GM23248 (cell line): Measurements from ENCODE around the gene G0S2. TPM values are rescaled to one million over a fixed set of nuclear protein-coding genes. Genes with fewer than 3 reads are reported as not detected.

ENCODE experiments used
- DNase-seq: peaks from one replicate; pipeline ENCODE4 v3.0.0-alpha.2; 2015
- H2AFZ ChIP-seq: fragments of 200-600 bp; sonication (generic); 2 replicates; pipeline ENCODE4 v1.6.1; 2016; ENCODE audit warnings: antibody characterized with exemption
- H3F3A ChIP-seq: fragments of 200-600 bp; sonication (generic); 2 replicates; pipeline ENCODE4 v1.6.1; 2016; ENCODE audit warnings: mild to moderate bottlenecking, antibody characterized with exemption, mixed run types; ENCODE audit not compliant: insufficient read depth
- H3K27ac ChIP-seq: fragments of 200-600 bp; sonication (generic); 2 replicates; pipeline ENCODE4 v1.5.1; 2016; ENCODE audit warnings: mild to moderate bottlenecking
- H3K27me3 ChIP-seq: fragments of 200-600 bp; sonication (generic); replicated peaks from 2 replicates; pipeline ENCODE4 v1.6.1; 2016; ENCODE audit warnings: mild to moderate bottlenecking; ENCODE audit not compliant: insufficient read depth
- H3K36me3 ChIP-seq: fragments of 200-600 bp; sonication (generic); 2 replicates; pipeline ENCODE4 v1.6.1; 2016; ENCODE audit warnings: low read depth, mild to moderate bottlenecking
- H3K4me1 ChIP-seq: fragments of 200-600 bp; sonication (generic); 2 replicates; pipeline ENCODE4 v1.6.1; 2016; ENCODE audit warnings: mild to moderate bottlenecking; ENCODE audit not compliant: insufficient read depth
- H3K4me2 ChIP-seq: fragments of 200-600 bp; sonication (generic); one replicate; pipeline ENCODE4 v1.6.1; 2016; ENCODE audit warnings: mild to moderate bottlenecking; ENCODE audit not compliant: unreplicated experiment
- H3K4me3 ChIP-seq: fragments of 200-600 bp; sonication (generic); 2 replicates; pipeline ENCODE4 v1.5.1; 2016; ENCODE audit warnings: mild to moderate bottlenecking
- H3K79me2 ChIP-seq: fragments of 200-600 bp; sonication (generic); 2 replicates; pipeline ENCODE4 v1.6.1; 2016; ENCODE audit warnings: mild to moderate bottlenecking; ENCODE audit not compliant: insufficient read depth
- H3K9ac ChIP-seq: fragments of 200-600 bp; sonication (generic); 2 replicates; pipeline ENCODE4 v1.6.1; 2016; ENCODE audit warnings: mild to moderate bottlenecking
- H3K9me2 ChIP-seq: fragments of 200-600 bp; sonication (generic); 2 replicates; pipeline ENCODE4 v1.6.1; 2016; ENCODE audit warnings: mixed run types, mild to moderate bottlenecking, moderate library complexity; ENCODE audit not compliant: insufficient read depth
- H3K9me3 ChIP-seq: fragments of 200-600 bp; sonication (generic); one replicate; pipeline ENCODE4 v1.6.1; 2017; ENCODE audit warnings: low read depth
- H4K20me1 ChIP-seq: fragments of 200-600 bp; sonication (generic); 2 replicates; pipeline ENCODE4 v1.6.0; 2016; ENCODE audit not compliant: insufficient read depth
- EZH2 ChIP-seq: fragments of 200-600 bp; sonication (generic); IDR thresholded peaks from 2 replicates; pipeline ENCODE4 v1.6.1; 2018; ENCODE audit warnings: antibody characterized with exemption, mild to moderate bottlenecking; ENCODE audit not compliant: insufficient read depth, poor library complexity, severe bottlenecking
- EZH2phosphoT487 ChIP-seq: fragments of 200-600 bp; sonication (generic); IDR thresholded peaks from 2 replicates; pipeline ENCODE4 v1.6.1; 2018; ENCODE audit warnings: antibody characterized with exemption, moderate library complexity, mild to moderate bottlenecking, low read depth; ENCODE audit not compliant: insufficient read depth
- WGBS, 2 experiments: methylation state at CpG; one replicate each; pipeline ENCODE4 v1.1.6; 2015 to 2017; ENCODE audit warnings: low lambda C conversion rate in 2 of 2, low coverage in 1 of 2; ENCODE audit errors: missing lambda C conversion rate in 2 of 2; 5-methylcytosine and 5-hydroxymethylcytosine counted together
- in situ Hi-C: fragments of 300-500 bp; cut with MboI; formaldehyde crosslinking; loops from 2 replicates; pipeline ENCODE4 v1.15.0; 2020
- polyA plus RNA-seq: library from polyadenylated mRNA; unstranded; fragments of >200 nt; fragmentation: Nextera tagmentation; extraction: Ambion mirVana; gene quantifications from 2 replicates; pipeline ENCODE4 v1.2.1, GENCODE V29; 2016
- total RNA-seq: library from RNA; depleted of rRNA; stranded (reverse); fragments of >200 nt; shearing (Covaris generic); gene quantifications from 2 replicates; pipeline ENCODE4 v1.2.3, GENCODE V29; 2014

The G0S2 gene
- total and polyA plus RNA-seq, 2 experiments from 2014 or later = 0.65 to 2.0 TPM

GRCh38 chr1:209652121-209652735 is 23.0 kb upstream of the G0S2 start, which contains the start of gene LAMB3:
TSS of gene LAMB3 (minus strand) at chr1:209652425. CDS start at chr1:209650944, 1,481 bp downstream.
- no peaks in the 10 kb centered on the region for H3K9me2 ChIP-seq
- H3K79me2 ChIP-seq = no peaks in the 10 kb centered on the region
- peak within 1 kb of the TSS; percentile 55; the same call in 1 of the 2 replicates for H3K27ac ChIP-seq
- in situ Hi-C loops = no loop called here
- no peak within 1 kb of the TSS for H3K4me3 ChIP-seq
- no peaks in the 10 kb centered on the region for H3K9me3 ChIP-seq
- no peaks in the 10 kb centered on the region for H4K20me1 ChIP-seq
- peak within 1 kb of the TSS; percentile 73 for H2AFZ ChIP-seq
- H3K4me2 ChIP-seq = no peak within 1 kb of the TSS
- TF ChIP-seq EZH2phosphoT487 = no peak
- TF ChIP-seq EZH2 = no peak
- no peak for DNase-seq
- no peaks in the 10 kb centered on the region for H3K36me3 ChIP-seq
- H3F3A ChIP-seq = peaks cover 20% of the 10 kb centered on the region
- H3K9ac ChIP-seq = no peak within 1 kb of the TSS
- WGBS, 2 experiments = 77 to 82% methylated on average over 14 of the region's 14 CpGs
- H3K4me1 ChIP-seq = peaks cover 30% of the 10 kb centered on the region
- H3K27me3 ChIP-seq = no peaks in the 10 kb centered on the region

DNA sequence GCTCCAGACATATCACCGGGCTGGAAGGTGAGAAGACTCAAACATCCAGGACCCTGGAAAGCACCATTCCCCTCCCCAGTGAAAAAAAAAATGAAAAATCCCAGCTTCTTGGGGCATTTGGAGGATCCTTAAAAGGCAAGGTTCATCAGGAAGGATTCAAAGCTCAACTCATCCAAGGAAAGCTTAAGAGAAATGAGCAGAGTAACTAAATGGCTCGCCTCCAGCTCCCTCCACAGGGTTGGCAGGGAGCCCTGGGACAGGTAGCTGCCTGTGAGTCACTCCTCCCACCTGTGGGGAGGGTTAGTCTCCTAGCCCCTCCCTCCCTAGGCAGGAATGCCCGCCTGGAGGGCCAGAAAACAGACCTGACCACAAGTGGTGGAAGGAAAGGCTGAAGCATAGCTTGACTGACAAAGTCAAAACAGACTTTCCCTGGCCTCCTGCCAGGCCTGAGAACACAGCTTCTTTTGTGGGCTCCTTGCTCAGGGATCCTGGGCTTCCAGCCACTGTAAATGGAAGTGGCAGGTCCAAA is 22.3 kb upstream of the G0S2 start:
- H3K4me3 ChIP-seq = no peak overlapping the region
- peaks cover 28% of the 10 kb centered on the region for H3K4me1 ChIP-seq
- TF ChIP-seq EZH2phosphoT487 (no peak), EZH2 (no peak)
- no peak for DNase-seq
- peaks cover 19% of the 10 kb centered on the region for H3F3A ChIP-seq
- no peaks in the 10 kb centered on the region for H3K79me2 ChIP-seq
- no peaks in the 10 kb centered on the region for H3K9me3 ChIP-seq
- H3K4me2 ChIP-seq = no peak overlapping the region
- no peak overlapping the region for H2AFZ ChIP-seq
- in situ Hi-C loops = no loop called here
- H3K36me3 ChIP-seq = no peaks in the 10 kb centered on the region
- 70 to 75% methylated on average over 3 of the region's 3 CpGs for WGBS, 2 experiments
- H3K27me3 ChIP-seq = no peaks in the 10 kb centered on the region
- H3K9me2 ChIP-seq = no peaks in the 10 kb centered on the region
- no peak overlapping the region for H3K27ac ChIP-seq
- no peaks in the 10 kb centered on the region for H4K20me1 ChIP-seq
- no peak overlapping the region for H3K9ac ChIP-seq

DNA sequence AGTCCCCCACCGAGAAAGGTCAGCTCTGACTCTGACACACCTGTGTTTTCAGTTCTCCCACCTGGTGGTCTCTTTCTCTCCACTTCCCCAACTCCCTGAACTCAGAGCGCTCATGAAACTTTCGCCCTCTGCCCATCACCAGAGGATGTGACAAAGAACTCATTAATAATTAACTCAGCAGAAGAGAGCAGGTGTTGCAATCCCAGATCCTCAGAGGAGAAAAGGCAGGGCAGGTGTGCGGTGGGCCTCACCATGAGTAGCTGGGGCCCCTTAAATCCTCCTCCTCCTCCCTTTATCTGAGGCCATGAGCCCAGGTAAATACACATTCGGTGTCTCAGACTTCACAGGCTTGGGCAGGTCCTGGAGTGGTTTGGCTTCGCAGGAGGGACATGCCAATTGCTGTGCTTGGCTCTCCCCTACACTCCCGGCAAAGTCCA is 21.3 kb upstream of the G0S2 start:
- 84 to 86% methylated on average over 7 of the region's 7 CpGs for WGBS, 2 experiments
- Histone ChIP-seq H3K4me2 (no peak overlapping the region), H3K4me3 (no peak overlapping the region), H3K9me2 (no peaks in the 10 kb centered on the region), H4K20me1 (no peaks in the 10 kb centered on the region), H3K27ac (no peak overlapping the region), H3K9me3 (no peaks in the 10 kb centered on the region), H3K36me3 (no peaks in the 10 kb centered on the region), H3K27me3 (no peaks in the 10 kb centered on the region; the same call in 1 of the 2 replicates), H3F3A (peaks cover 11% of the 10 kb centered on the region), H3K4me1 (peaks cover 21% of the 10 kb centered on the region), H3K79me2 (no peaks in the 10 kb centered on the region), H2AFZ (no peak overlapping the region), H3K9ac (no peak overlapping the region)
- in situ Hi-C loops = no loop called here
- TF ChIP-seq EZH2 (no peak), EZH2phosphoT487 (no peak)
- no peak for DNase-seq

DNA sequence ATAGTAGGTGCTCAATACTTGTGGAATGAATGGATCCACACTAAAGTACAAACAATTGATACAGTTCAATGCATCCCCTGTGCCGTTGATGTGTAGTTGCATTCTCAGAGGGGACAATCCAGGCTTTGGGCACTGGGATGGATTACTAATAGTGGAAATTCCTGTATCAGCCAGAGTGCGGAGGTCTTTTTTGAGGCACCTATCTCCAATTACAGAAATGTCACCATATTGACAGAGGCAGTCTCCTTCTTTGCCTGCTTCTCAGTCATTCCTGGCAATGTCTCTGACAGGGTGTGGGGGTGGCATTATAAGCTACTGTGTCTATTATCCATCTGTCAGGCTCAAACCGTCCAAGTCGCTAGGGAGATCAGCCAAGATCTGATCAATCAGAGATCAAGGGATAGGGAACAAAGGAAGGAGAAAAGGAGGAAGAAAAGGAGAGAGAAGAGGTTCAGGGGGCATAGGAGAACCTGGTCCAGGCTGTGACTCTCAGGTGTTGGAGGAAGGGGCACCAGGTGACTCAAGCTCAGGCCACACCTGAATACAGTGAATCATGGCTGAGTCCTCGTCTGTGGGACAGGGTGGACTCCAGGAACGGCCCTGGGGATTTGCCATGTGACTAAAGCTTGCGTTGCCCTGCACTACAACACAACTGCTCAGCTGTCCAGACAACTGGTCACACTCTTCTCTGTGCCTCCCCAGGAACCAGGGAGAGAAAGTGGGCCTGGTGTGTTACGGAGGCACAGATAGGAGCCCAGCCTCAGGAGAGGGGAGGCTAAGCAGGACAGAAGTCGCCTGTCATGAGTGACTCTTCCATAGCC is 19.6 kb upstream of the G0S2 start:
- peak; percentile 31 for DNase-seq
- H3K4me1 ChIP-seq = peaks cover 9% of the 10 kb centered on the region
- H3K79me2 ChIP-seq = no peaks in the 10 kb centered on the region
- 48 to 59% methylated on average over 9 of the region's 9 CpGs for WGBS, 2 experiments
- H2AFZ ChIP-seq = no peak overlapping the region
- H4K20me1 ChIP-seq = no peaks in the 10 kb centered on the region
- H3K36me3 ChIP-seq = no peaks in the 10 kb centered on the region
- H3K27ac ChIP-seq = no peak overlapping the region
- H3F3A ChIP-seq = no peaks in the 10 kb centered on the region
- TF ChIP-seq EZH2phosphoT487 (no peak), EZH2 (no peak)
- no peak overlapping the region for H3K9ac ChIP-seq
- no peaks in the 10 kb centered on the region for H3K9me3 ChIP-seq
- no peak overlapping the region for H3K4me3 ChIP-seq
- H3K4me2 ChIP-seq = no peak overlapping the region
- in situ Hi-C loops = no loop called here
- no peaks in the 10 kb centered on the region; the same call in 1 of the 2 replicates for H3K27me3 ChIP-seq
- no peaks in the 10 kb centered on the region for H3K9me2 ChIP-seq
